Measurements from ENCODE around the gene ITGB1BP1. TPM values are rescaled to one million over a fixed set of nuclear protein-coding genes. Genes with fewer than 3 reads are reported as not detected.

ITGB1BP1 gene
- total and polyA plus RNA-seq, 2 of the 13 experiments (the other 11 are each of a cell fraction or from before 2014, with no cell fraction given), result 106 to 108 TPM

GRCh38 chr2:9364791-9365497, 58.4 kb downstream of the ITGB1BP1 start (continued):
- TF ChIP-seq GMEB2 (CRISPR knock-in tag; IDR thresholded peaks at IDR 0.05; ENCODE audit: low read depth), result no peak
- no peak for TF ChIP-seq TFDP1 (CRISPR knock-in tag; IDR thresholded peaks at IDR 0.05; ENCODE audit: borderline replicate concordance)
- no peak for TF ChIP-seq ZC3H4 (CRISPR knock-in tag; IDR thresholded peaks at IDR 0.05; ENCODE audit: borderline replicate concordance)
- no peak for TF ChIP-seq CHCHD3 (CRISPR knock-in tag; IDR thresholded peaks at IDR 0.05)
- TF ChIP-seq SOX13 (IDR thresholded peaks at IDR 0.05), result no peak
- peak in 1 of 2 experiments; percentile 69; a peak in 2 of 4 replicates for TF ChIP-seq SOX13 (CRISPR knock-in tag; conservative IDR thresholded peaks at IDR 0.05 in 1 of 2, IDR thresholded peaks at IDR 0.05 in 1 of 2)
- TF ChIP-seq ZNF280D (CRISPR knock-in tag; IDR thresholded peaks at IDR 0.05), result no peak
- 0 out of 2 replicates have a peak, but pooled peaks have one; percentile 32 for TF ChIP-seq NCOR1 (IDR thresholded peaks at IDR 0.05; ENCODE audit: borderline replicate concordance, low read length)
- TF ChIP-seq IRF2 (CRISPR knock-in tag; IDR thresholded peaks at IDR 0.05), result no peak
- TF ChIP-seq U2AF1 (optimal IDR thresholded peaks at IDR 0.05; ENCODE audit: low read depth, low read length), result no peak
- TF ChIP-seq SAFB2 (CRISPR knock-in tag; IDR thresholded peaks at IDR 0.05; ENCODE audit: borderline replicate concordance, low read depth), result no peak
- peak; percentile 66; the same call in 1 of the 2 replicates for TF ChIP-seq ZNF605 (CRISPR knock-in tag; IDR thresholded peaks at IDR 0.05)
- no peak for TF ChIP-seq SIX4 (CRISPR knock-in tag; IDR thresholded peaks at IDR 0.05)
- no peak for TF ChIP-seq KMT2A (CRISPR knock-in tag; IDR thresholded peaks at IDR 0.05)
- peak; percentile 49 for TF ChIP-seq ZFX (CRISPR knock-in tag; IDR thresholded peaks at IDR 0.05; ENCODE audit: low read depth)
- TF ChIP-seq MED13 (CRISPR knock-in tag; IDR thresholded peaks at IDR 0.05), result no peak
- no peak for TF ChIP-seq MAF1 (CRISPR knock-in tag; IDR thresholded peaks at IDR 0.05; ENCODE audit: borderline replicate concordance)
- TF ChIP-seq REPIN1 (CRISPR knock-in tag; IDR thresholded peaks at IDR 0.05; ENCODE audit: borderline replicate concordance, low read depth), result 0 out of 2 replicates have a peak, but pooled peaks have one; percentile 74
- no peak for TF ChIP-seq MAFG (CRISPR knock-in tag; IDR thresholded peaks at IDR 0.05)
- TF ChIP-seq ZNF558 (CRISPR knock-in tag; IDR thresholded peaks at IDR 0.05; ENCODE audit: borderline replicate concordance), result no peak
- no peak for TF ChIP-seq ZBTB44 (CRISPR knock-in tag; IDR thresholded peaks at IDR 0.05)
- no peak for TF ChIP-seq ZNF891 (CRISPR knock-in tag; IDR thresholded peaks at IDR 0.05)
- TF ChIP-seq HDAC2 (CRISPR knock-in tag; IDR thresholded peaks at IDR 0.05), result no peak

Data from HepG2 (cell line).